ENCODE data around the gene INSIG2.
"Not testable (repeated sequence)": the region's sequence is repeated elsewhere in the genome, so short reads cannot be mapped to it uniquely, and the experiment has no call there.

INSIG2 gene

GRCh38 chr2:118078734-118079133 is 9.5 kb upstream of the INSIG2 start:
- Mint-ChIP-seq H3K4me3 (no peak overlapping the region), H3K36me3 (ENCODE audit: low read depth) (no peaks in the 10 kb centered on the region), H3K4me1 (ENCODE audit: low read depth) (no peaks in the 10 kb centered on the region), H3K27ac (no peak overlapping the region), H3K9me3 (no peaks in the 10 kb centered on the region), H3K27me3 (ENCODE audit: low read depth) (peaks cover 40% of the 10 kb centered on the region)

GRCh38 chr2:118084491-118085089 is 3.7 kb upstream of the INSIG2 start:
- Mint-ChIP-seq H3K9me3 (no peaks in the 10 kb centered on the region), H3K4me1 (ENCODE audit: low read depth) (peaks cover 7% of the 10 kb centered on the region), H3K27ac (no peak overlapping the region), H3K4me3 (no peak overlapping the region), H3K27me3 (ENCODE audit: low read depth) (peaks cover 33% of the 10 kb centered on the region), H3K36me3 (ENCODE audit: low read depth) (peaks cover 1% of the 10 kb centered on the region)

- H3K27ac Mint-ChIP-seq: no peak overlapping the region
- no peak overlapping the region for H3K4me3 Mint-ChIP-seq
- H3K4me1 Mint-ChIP-seq (ENCODE audit: low read depth): peaks cover 10% of the 10 kb centered on the region
- peaks cover 33% of the 10 kb centered on the region for H3K27me3 Mint-ChIP-seq (ENCODE audit: low read depth)
- H3K36me3 Mint-ChIP-seq (ENCODE audit: low read depth): peaks cover 1% of the 10 kb centered on the region
- H3K9me3 Mint-ChIP-seq: no peaks in the 10 kb centered on the region
Observed at GRCh38 chr2:118085173-118086023, 2.9 kb upstream of the INSIG2 start.

GRCh38 chr2:118086024-118086633 is 2.1 kb upstream of the INSIG2 start:
- peaks cover 30% of the 10 kb centered on the region for H3K27me3 Mint-ChIP-seq (ENCODE audit: low read depth)
- no peaks in the 10 kb centered on the region for H3K9me3 Mint-ChIP-seq
- peaks cover 11% of the 10 kb centered on the region for H3K4me1 Mint-ChIP-seq (ENCODE audit: low read depth)
- no peak overlapping the region for H3K4me3 Mint-ChIP-seq
- H3K36me3 Mint-ChIP-seq (ENCODE audit: low read depth): peaks cover 1% of the 10 kb centered on the region
- H3K27ac Mint-ChIP-seq: no peak overlapping the region

- H3K4me1 Mint-ChIP-seq (ENCODE audit: low read depth): peaks cover 23% of the 10 kb centered on the region
- H3K9me3 Mint-ChIP-seq: no peaks in the 10 kb centered on the region
- H3K4me3 Mint-ChIP-seq: peak overlapping the region; percentile 92
- peak overlapping the region; percentile 89 for H3K27ac Mint-ChIP-seq
- H3K36me3 Mint-ChIP-seq (ENCODE audit: low read depth): peaks cover 4% of the 10 kb centered on the region
- H3K27me3 Mint-ChIP-seq (ENCODE audit: low read depth): peaks cover 6% of the 10 kb centered on the region
Observed at GRCh38 chr2:118089139-118089800, 999 bp downstream of the INSIG2 start.

- peaks cover 31% of the 10 kb centered on the region for H3K4me1 Mint-ChIP-seq (ENCODE audit: low read depth)
- no peaks in the 10 kb centered on the region for H3K27me3 Mint-ChIP-seq (ENCODE audit: low read depth)
- no peaks in the 10 kb centered on the region for H3K9me3 Mint-ChIP-seq
- peak overlapping the region; percentile 56 for H3K4me3 Mint-ChIP-seq
- no peak overlapping the region for H3K27ac Mint-ChIP-seq
- peaks cover 6% of the 10 kb centered on the region for H3K36me3 Mint-ChIP-seq (ENCODE audit: low read depth)
Observed at GRCh38 chr2:118090387-118091139, 2.3 kb downstream of the INSIG2 start.

GRCh38 chr2:118091140-118091478 is 2.8 kb downstream of the INSIG2 start:
- H3K4me1 Mint-ChIP-seq (ENCODE audit: low read depth): peaks cover 33% of the 10 kb centered on the region
- H3K36me3 Mint-ChIP-seq (ENCODE audit: low read depth): peaks cover 8% of the 10 kb centered on the region
- H3K27ac Mint-ChIP-seq: no peak overlapping the region
- peak overlapping the region; percentile 23 for H3K4me3 Mint-ChIP-seq
- no peaks in the 10 kb centered on the region for H3K27me3 Mint-ChIP-seq (ENCODE audit: low read depth)
- no peaks in the 10 kb centered on the region for H3K9me3 Mint-ChIP-seq

GRCh38 chr2:118091631-118092030 is 3.4 kb downstream of the INSIG2 start:
- Mint-ChIP-seq H3K9me3 (no peaks in the 10 kb centered on the region), H3K27me3 (ENCODE audit: low read depth) (no peaks in the 10 kb centered on the region), H3K27ac (no peak overlapping the region), H3K4me3 (no peak overlapping the region), H3K36me3 (ENCODE audit: low read depth) (peaks cover 9% of the 10 kb centered on the region), H3K4me1 (ENCODE audit: low read depth) (peaks cover 33% of the 10 kb centered on the region)

- H3K27me3 Mint-ChIP-seq (ENCODE audit: low read depth); H3K9me3 Mint-ChIP-seq; H3K4me3 Mint-ChIP-seq; H3K27ac Mint-ChIP-seq: not testable (repeated sequence)
- Mint-ChIP-seq H3K36me3 (ENCODE audit: low read depth) (peaks cover 19% of the 10 kb centered on the region), H3K4me1 (ENCODE audit: low read depth) (peaks cover 41% of the 10 kb centered on the region)
Observed at GRCh38 chr2:118094102-118094501, 5.8 kb downstream of the INSIG2 start.

GRCh38 chr2:118094503-118094902 is 6.2 kb downstream of the INSIG2 start:
- Mint-ChIP-seq H3K27ac (no peak overlapping the region), H3K4me3 (no peak overlapping the region)

GRCh38 chr2:118095610-118096009 is 7.3 kb downstream of the INSIG2 start:
- H3K27me3 Mint-ChIP-seq (ENCODE audit: low read depth): no peaks in the 10 kb centered on the region
- H3K4me1 Mint-ChIP-seq (ENCODE audit: low read depth): peaks cover 40% of the 10 kb centered on the region
- H3K27ac Mint-ChIP-seq: peak overlapping the region; percentile 73
- peaks cover 26% of the 10 kb centered on the region for H3K36me3 Mint-ChIP-seq (ENCODE audit: low read depth)
- no peaks in the 10 kb centered on the region for H3K9me3 Mint-ChIP-seq
- H3K4me3 Mint-ChIP-seq: no peak overlapping the region

More at GRCh38 chr2:118094503-118094902, 6.2 kb downstream of the INSIG2 start:
- Mint-ChIP-seq H3K4me1 (ENCODE audit: low read depth) (peaks cover 41% of the 10 kb centered on the region), H3K27me3 (ENCODE audit: low read depth) (no peaks in the 10 kb centered on the region), H3K36me3 (ENCODE audit: low read depth) (peaks cover 19% of the 10 kb centered on the region), H3K9me3 (no peaks in the 10 kb centered on the region)

- Mint-ChIP-seq H3K4me3 (no peak overlapping the region), H3K27ac (no peak overlapping the region)
Observed at GRCh38 chr2:118097657-118098056, 9.4 kb downstream of the INSIG2 start.

GRCh38 chr2:118098307-118099030 is 10.2 kb downstream of the INSIG2 start:
- H3K4me1 Mint-ChIP-seq (ENCODE audit: low read depth): peaks cover 34% of the 10 kb centered on the region
- H3K27ac Mint-ChIP-seq: peak overlapping the region; percentile 5
- H3K9me3 Mint-ChIP-seq: no peaks in the 10 kb centered on the region
- no peaks in the 10 kb centered on the region for H3K27me3 Mint-ChIP-seq (ENCODE audit: low read depth)
- no peak overlapping the region for H3K4me3 Mint-ChIP-seq
- peaks cover 34% of the 10 kb centered on the region for H3K36me3 Mint-ChIP-seq (ENCODE audit: low read depth)

More at GRCh38 chr2:118097657-118098056, 9.4 kb downstream of the INSIG2 start:
- Mint-ChIP-seq H3K27me3 (ENCODE audit: low read depth) (no peaks in the 10 kb centered on the region), H3K4me1 (ENCODE audit: low read depth) (peaks cover 33% of the 10 kb centered on the region), H3K36me3 (ENCODE audit: low read depth) (peaks cover 35% of the 10 kb centered on the region), H3K9me3 (no peaks in the 10 kb centered on the region)

All from T-helper 1 cell treated with Interleukin-12 subunit alpha and Interleukin-12 subunit beta and Interleukin-4 antibody, amounts not matched to agents 30 μg/mL and 1 μg/mL, for 36 hours (primary cell).